HG02870 (cell line): ENCODE results near the gene CGB5.
"Not testable (repeated sequence)": the region's sequence is repeated elsewhere in the genome, so short reads cannot be mapped to it uniquely, and the experiment has no call there.

Source experiments
- ATAC-seq: cut with Tn5 transposase; IDR thresholded peaks from one replicate; pipeline ENCODE4 v1.9.1; 2021; ENCODE audit warnings: mild to moderate bottlenecking, moderate library complexity; ENCODE audit not compliant: unreplicated experiment

The CGB5 gene

GRCh38 chr19:49020931-49021895, 22.4 kb upstream of the CGB5 start:
- no peak for ATAC-seq

GRCh38 chr19:49022116-49022515, 21.5 kb upstream of the CGB5 start:
- no peak for ATAC-seq

- ATAC-seq, result not testable (repeated sequence)
These were observed 19.4 kb upstream of the CGB5 start, which contains the start of gene CGB3 for GRCh38 chr19:49024233-49024632. Gene CGB3, minus strand, starts transcription at chr19:49024333. Its CDS starts 362 bp downstream, at chr19:49023971.

DNA sequence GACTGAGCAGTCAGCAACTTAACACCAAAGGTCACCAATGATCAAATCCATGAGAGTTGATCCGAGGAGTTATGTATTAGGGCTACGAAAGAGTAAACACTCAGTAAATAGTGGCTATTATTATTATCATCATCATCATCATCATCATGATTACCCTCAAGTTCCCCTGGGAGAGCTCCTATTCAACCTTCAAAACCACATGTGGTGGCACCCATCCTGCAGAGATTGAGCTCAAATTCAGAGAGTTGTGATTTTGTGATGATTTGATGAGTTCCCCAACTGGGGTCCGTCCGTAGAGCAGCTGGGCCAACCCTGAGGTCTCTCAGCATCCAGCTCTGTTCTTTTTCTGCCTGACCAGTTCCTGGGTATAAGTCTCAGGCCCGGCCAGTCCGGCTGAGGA, 18.6 kb upstream of the CGB5 start:
- not testable (repeated sequence) for ATAC-seq

- ATAC-seq, result not testable (repeated sequence)
These were observed 18.0 kb upstream of the CGB5 start for GRCh38 chr19:49025599-49025998.

GRCh38 chr19:49028686-49029085, 15.0 kb upstream of the CGB5 start:
- not testable (repeated sequence) for ATAC-seq

- ATAC-seq, result not testable (repeated sequence)
These were observed 13.9 kb upstream of the CGB5 start for GRCh38 chr19:49029749-49030148.

GRCh38 chr19:49030323-49030722, 13.3 kb upstream of the CGB5 start:
- ATAC-seq, result not testable (repeated sequence)

- not testable (repeated sequence) for ATAC-seq
These were observed 11.9 kb upstream of the CGB5 start, which contains the start of gene CGB2 for GRCh38 chr19:49031642-49032301. Gene CGB2, plus strand, starts transcription at chr19:49031890. Its CDS starts 206 bp downstream, at chr19:49032096.

DNA sequence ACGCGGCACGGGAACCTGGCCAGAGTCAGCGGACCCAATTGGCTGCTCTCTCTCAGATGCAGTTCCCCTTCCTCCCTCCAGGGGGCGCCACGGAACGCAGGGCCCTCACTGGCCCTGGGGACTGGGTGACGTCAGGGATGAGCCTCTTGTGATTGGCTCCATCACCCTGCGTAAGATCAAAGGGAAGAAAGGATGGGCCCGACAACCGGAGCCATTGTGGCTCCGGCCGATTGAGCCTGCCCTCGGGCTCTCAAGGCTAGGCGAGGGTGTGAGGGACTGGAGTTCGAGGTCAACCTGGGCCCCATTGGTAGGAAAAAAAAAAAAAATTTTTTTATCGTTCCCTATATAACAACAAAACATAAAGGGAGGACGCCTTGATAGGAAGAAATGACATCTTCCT, 6.8 kb upstream of the CGB5 start, which contains the start of gene CGB1:
CGB1 (minus strand) TSS at position 81 of the 400 bp plus-strand sequence. CDS start 184 bp downstream, outside the sequence.
- not testable (repeated sequence) for ATAC-seq

- ATAC-seq, result not testable (repeated sequence)
These were observed 5.5 kb upstream of the CGB5 start for GRCh38 chr19:49038111-49038510.

- ATAC-seq, result not testable (repeated sequence)
These were observed 4.9 kb upstream of the CGB5 start for GRCh38 chr19:49038557-49039276.

DNA sequence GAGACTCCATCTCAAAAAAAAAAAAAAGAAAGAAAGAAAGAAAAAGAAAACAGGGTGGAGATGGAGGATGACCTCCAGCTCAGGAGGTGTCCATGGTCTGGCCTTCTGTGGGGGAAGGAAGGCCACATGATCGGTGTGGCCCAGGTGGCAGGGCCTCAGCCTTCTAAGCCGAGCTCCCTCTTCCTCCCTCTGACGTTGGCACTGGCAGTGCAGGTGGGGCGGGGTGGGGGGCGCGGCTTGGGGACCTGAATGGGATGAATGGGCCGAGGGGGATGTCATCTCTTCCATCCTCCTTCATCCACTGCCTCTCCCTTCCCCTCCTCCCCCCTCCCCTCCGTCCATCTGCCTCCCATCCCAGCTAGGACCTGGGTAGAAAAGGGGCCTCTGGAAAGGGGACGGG, 3.9 kb upstream of the CGB5 start:
- ATAC-seq, result not testable (repeated sequence)

DNA sequence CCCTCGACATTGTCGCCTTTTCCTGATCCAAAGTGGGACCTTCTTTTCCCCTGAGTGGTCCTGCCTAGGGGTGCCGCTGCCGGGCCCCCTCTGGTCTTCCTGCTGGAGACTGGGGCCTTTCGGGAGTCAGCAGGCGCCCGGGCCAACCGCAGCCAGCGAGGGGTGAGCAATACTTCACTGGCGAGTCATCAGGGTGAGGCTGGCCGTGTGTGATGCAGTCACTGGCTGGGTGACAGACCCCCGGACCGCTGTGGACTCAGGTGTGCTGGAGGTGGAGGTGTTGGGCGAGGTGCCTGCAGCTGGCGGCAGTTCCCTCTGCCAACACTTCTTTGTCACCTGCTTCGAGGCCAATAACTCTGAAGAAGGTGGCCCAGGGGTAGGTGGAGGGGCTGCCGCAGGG, 1.5 kb upstream of the CGB5 start:
- no peak for ATAC-seq

GRCh38 chr19:49042666-49043065, 982 bp upstream of the CGB5 start:
- not testable (repeated sequence) for ATAC-seq

DNA sequence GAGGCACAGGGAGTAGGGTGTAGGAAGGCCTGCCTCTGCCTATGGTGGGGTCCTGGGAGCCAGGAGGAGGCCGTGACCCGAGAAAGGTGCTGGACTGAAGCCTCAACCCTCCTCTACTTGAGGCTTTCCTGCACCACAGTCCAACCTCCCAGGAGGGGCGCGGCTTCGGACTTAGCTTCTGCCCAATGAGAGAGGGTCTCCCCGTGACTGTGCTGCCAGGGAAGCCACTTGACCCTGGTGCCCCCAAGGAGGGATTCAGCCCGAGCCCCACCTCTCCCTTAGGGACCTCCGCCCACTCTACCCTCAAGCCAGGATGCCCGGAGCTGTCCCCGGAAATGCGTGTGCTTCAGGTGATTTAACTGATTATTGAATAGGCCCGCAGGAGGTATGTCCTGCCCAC, 5.4 kb downstream of the CGB5 start, which contains the start of gene CGB8:
CGB8 (minus strand) TSS at position 101 of the 400 bp plus-strand sequence. CDS start 372 bp downstream, outside the sequence.
- not testable (repeated sequence) for ATAC-seq

DNA sequence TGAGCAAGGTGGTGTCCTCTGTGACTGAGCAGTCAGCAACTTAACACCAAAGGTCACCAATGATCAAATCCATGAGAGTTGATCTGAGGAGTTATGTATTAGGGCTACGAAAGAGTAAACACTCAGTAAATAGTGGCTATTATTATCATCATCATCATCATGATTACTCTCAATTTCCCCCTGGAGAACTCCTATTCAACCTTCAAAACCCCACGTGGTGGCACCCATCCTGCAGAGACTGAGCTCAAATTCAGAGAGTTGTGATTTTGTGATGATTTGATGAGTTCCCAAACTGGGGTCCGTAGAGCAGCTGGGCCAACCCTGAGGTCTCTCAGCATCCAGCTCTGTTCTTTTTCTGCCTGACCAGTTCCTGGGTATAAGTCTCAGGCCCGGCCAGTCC, 6.2 kb downstream of the CGB5 start:
- ATAC-seq, result not testable (repeated sequence)

- ATAC-seq, result not testable (repeated sequence)
These were observed 6.9 kb downstream of the CGB5 start for GRCh38 chr19:49050376-49051033.

DNA sequence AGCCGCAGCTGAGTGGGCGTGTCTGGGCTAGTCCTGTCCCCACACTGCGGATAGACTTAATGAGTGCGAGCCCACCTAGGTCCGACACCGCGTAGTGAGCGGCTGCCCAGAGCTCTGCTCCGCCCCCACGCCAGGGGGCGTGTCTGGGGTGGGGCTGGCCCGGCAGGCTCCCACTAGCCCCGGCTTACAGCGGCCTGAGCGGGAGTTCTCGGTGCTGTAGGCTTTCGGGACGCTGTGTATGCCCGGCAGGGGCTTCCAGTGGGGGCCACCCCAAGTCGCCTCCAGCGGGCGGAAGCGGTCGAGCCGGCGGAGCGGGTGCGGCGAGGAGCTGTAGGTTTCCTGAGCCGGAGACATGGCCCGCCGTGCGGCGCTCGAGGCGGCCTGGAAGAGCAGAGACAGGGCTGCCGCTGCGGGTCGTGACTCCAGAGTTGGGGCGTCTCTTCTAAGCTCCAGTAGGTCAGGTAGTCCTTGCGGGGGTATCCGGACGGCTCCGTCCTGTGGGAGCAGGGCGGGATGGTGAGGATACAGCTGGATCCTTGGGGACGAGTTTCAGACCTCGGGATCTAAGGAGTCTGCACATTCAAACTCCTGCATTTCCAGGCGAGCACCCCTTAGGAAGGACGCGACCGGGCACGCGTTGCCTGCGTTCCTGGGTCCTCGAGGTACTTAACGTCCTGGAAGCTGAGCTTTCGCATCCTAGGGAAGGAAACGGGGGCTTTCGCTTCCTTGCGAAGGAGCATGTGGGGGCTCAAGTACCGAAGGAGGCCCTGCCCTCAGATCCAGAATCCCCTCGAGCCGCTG, 12.7 kb downstream of the CGB5 start:
- ATAC-seq, result no peak
